H1 (cell line): ENCODE measurements around the gene IFNL1. TPM values are rescaled to one million over a fixed set of nuclear protein-coding genes. Genes with fewer than 3 reads are reported as not detected.

Experiments used
- CTCF ChIA-PET: fragments of 300-600 bp; sonication (Branson Sonifier 250); formaldehyde crosslinking; loops from one replicate; lab custom pipeline; 2021; ENCODE audit not compliant: partially characterized antibody; lab: Charles Lee
- POLR2A ChIA-PET: fragments of 300-600 bp; sonication (Branson Sonifier 250); formaldehyde crosslinking; loops from one replicate; lab custom pipeline; 2021; ENCODE audit warnings: inconsistent platforms; ENCODE audit not compliant: partially characterized antibody; lab: Charles Lee
- DNase-seq, 2 experiments: peaks; one replicate each; pipeline versions ENCODE4 v3.0.0 to v3.0.0-alpha.2; 2010 to 2022; ENCODE audit warnings: low spot score in 2 of 2, low read depth in 1 of 2, mixed read lengths in 1 of 2
- FAIRE-seq: peaks from 2 replicates; lab custom pipeline; 2011; peaks lifted over from hg19 to GRCh38; lab: Jason Lieb, UNC
- H2AFZ ChIP-seq: 2 replicates; pipeline ENCODE4 v1.8.1; 2012; ENCODE audit warnings: low read length, inconsistent platforms
- H2AK5ac ChIP-seq: 2 replicates; pipeline ENCODE4 v1.6.1; 2013; ENCODE audit warnings: low read depth, low read length
- H2BK120ac ChIP-seq: replicated peaks from 2 replicates; pipeline ENCODE3; 2013; ENCODE audit warnings: low read depth, low read length, inconsistent platforms
- H2BK12ac ChIP-seq: 2 replicates; pipeline ENCODE4 v1.6.1; 2013; ENCODE audit warnings: low read depth, low read length
- H2BK15ac ChIP-seq: 2 replicates; pipeline ENCODE4 v1.6.1; 2013; ENCODE audit warnings: low read length
- H2BK20ac ChIP-seq: 2 replicates; pipeline ENCODE4 v1.6.1; 2013; ENCODE audit warnings: low read length
- H2BK5ac ChIP-seq: 2 replicates; pipeline ENCODE4 v1.6.1; 2013; ENCODE audit warnings: low read depth, low read length
- H3K14ac ChIP-seq: 2 replicates; pipeline ENCODE4 v1.6.1; 2013; ENCODE audit warnings: inconsistent platforms; ENCODE audit not compliant: insufficient read length
- H3K18ac ChIP-seq: 2 replicates; pipeline ENCODE4 v1.6.1; 2013; ENCODE audit warnings: low read length; ENCODE audit errors: extremely low read depth
- H3K23ac ChIP-seq: 2 replicates; pipeline ENCODE4 v1.6.1; 2013; ENCODE audit warnings: inconsistent platforms; ENCODE audit not compliant: insufficient read length
- H3K23me2 ChIP-seq: 2 replicates; pipeline ENCODE4 v1.6.1; 2013; ENCODE audit warnings: low read depth, low read length
- H3K27ac ChIP-seq: 2 replicates; pipeline ENCODE4 v1.6.1; 2011; ENCODE audit warnings: low read depth, low read length, inconsistent platforms
- H3K27me3 ChIP-seq, 4 experiments: replicated peaks in 1 of 4; 1 replicate in 1 of 4; 2 replicates in 3 of 4; pipeline versions ENCODE4 v1.6.1 to v1.8.1; 2011 to 2013; ENCODE audit warnings: low read length in 3 of 4, mild to moderate bottlenecking in 3 of 4, inconsistent platforms in 2 of 4, mixed read lengths in 2 of 4, moderate library complexity in 1 of 4; ENCODE audit not compliant: control insufficient read depth in 3 of 4, insufficient read depth in 3 of 4; ENCODE audit errors: extremely low read depth in 1 of 4
- H3K36me3 ChIP-seq, 4 experiments: 2 replicates each; pipeline versions ENCODE4 v1.6.1 to v1.8.1; 2011 to 2013; ENCODE audit warnings: mild to moderate bottlenecking in 4 of 4, low read length in 3 of 4, moderate library complexity in 2 of 4, control low read depth in 1 of 4, inconsistent platforms in 1 of 4; ENCODE audit not compliant: insufficient read depth in 4 of 4, control insufficient read depth in 2 of 4
- H3K4ac ChIP-seq: replicated peaks from 2 replicates; pipeline ENCODE3; 2013; ENCODE audit warnings: low read length, low read depth, mixed read lengths, inconsistent platforms; ENCODE audit not compliant: insufficient read length
- H3K4me1 ChIP-seq, 4 experiments: replicated peaks in 1 of 4; 1 replicate in 1 of 4; 2 replicates in 3 of 4; pipeline versions ENCODE4 v1.6.1 to v1.8.1; 2011 to 2013; ENCODE audit warnings: low read length in 3 of 4, inconsistent platforms in 2 of 4, mixed read lengths in 1 of 4; ENCODE audit not compliant: insufficient read depth in 4 of 4, control insufficient read depth in 3 of 4
- H3K4me2 ChIP-seq, 2 experiments: 2 replicates each; pipeline versions ENCODE4 v1.6.1 to v1.8.1; 2011 to 2013; ENCODE audit warnings: low read depth in 2 of 2, low read length in 2 of 2, control low read depth in 1 of 2, inconsistent platforms in 1 of 2, mild to moderate bottlenecking in 1 of 2; ENCODE audit not compliant: insufficient read depth in 1 of 2
- H3K4me3 ChIP-seq, 4 experiments: fragments of 200-600, 300-600 bp in 1 of 4; sonication (generic), shearing (Covaris generic), sonication (Bioruptor Twin) in 1 of 4; 2 replicates each; pipeline versions ENCODE4 v1.5.1 to v1.8.1; 2011 to 2016; ENCODE audit warnings: low read length in 4 of 4, low read depth in 3 of 4, control low read depth in 2 of 4, inconsistent platforms in 2 of 4, mild to moderate bottlenecking in 2 of 4, mixed read lengths in 1 of 4, moderate library complexity in 1 of 4; ENCODE audit not compliant: insufficient read depth in 2 of 4; ENCODE audit errors: extremely low read depth in 1 of 4
- H3K56ac ChIP-seq: replicated peaks from 2 replicates; pipeline ENCODE3; 2013; ENCODE audit warnings: low read depth, mild to moderate bottlenecking, mixed read lengths, low read length, inconsistent platforms; ENCODE audit not compliant: insufficient read length
- H3K79me1 ChIP-seq: 2 replicates; pipeline ENCODE4 v1.6.1; 2013; ENCODE audit warnings: low read depth, low read length, control low read depth
- H3K79me2 ChIP-seq, 2 experiments: 2 replicates each; pipeline versions ENCODE4 v1.6.1 to v1.8.1; 2012 to 2013; ENCODE audit warnings: low read length in 2 of 2, mild to moderate bottlenecking in 2 of 2, inconsistent platforms in 1 of 2; ENCODE audit not compliant: insufficient read depth in 2 of 2, control insufficient read depth in 1 of 2
- H3K9ac ChIP-seq, 4 experiments: replicated peaks in 1 of 4; 1 replicate in 1 of 4; 2 replicates in 3 of 4; pipeline versions ENCODE4 v1.6.1 to v1.8.1; 2011 to 2013; ENCODE audit warnings: low read depth in 3 of 4, low read length in 3 of 4, control low read depth in 2 of 4, mild to moderate bottlenecking in 2 of 4, moderate library complexity in 2 of 4, inconsistent platforms in 1 of 4; ENCODE audit errors: extremely low read depth in 1 of 4
- H3K9me3 ChIP-seq, 2 experiments: 2 replicates each; pipeline versions ENCODE4 v1.6.1 to v1.8.1; 2012 to 2013; ENCODE audit warnings: mild to moderate bottlenecking in 2 of 2, moderate library complexity in 2 of 2, control low read depth in 1 of 2, inconsistent platforms in 1 of 2, low read depth in 1 of 2, low read length in 1 of 2, mixed read lengths in 1 of 2; ENCODE audit not compliant: insufficient read depth in 2 of 2
- H4K20me1 ChIP-seq, 2 experiments: replicated peaks in 1 of 2; 2 replicates each; pipeline versions ENCODE3 to v1.8.1; 2011 to 2013; ENCODE audit warnings: inconsistent platforms in 2 of 2, low read length in 2 of 2, mild to moderate bottlenecking in 1 of 2; ENCODE audit not compliant: insufficient read depth in 2 of 2, control insufficient read depth in 1 of 2
- H4K5ac ChIP-seq: 2 replicates; pipeline ENCODE4 v1.6.1; 2013; ENCODE audit warnings: low read length, low read depth, mixed read lengths, inconsistent platforms; ENCODE audit not compliant: insufficient read length
- H4K8ac ChIP-seq: 2 replicates; pipeline ENCODE4 v1.8.0; 2013; ENCODE audit warnings: mild to moderate bottlenecking, moderate library complexity, low read length, inconsistent platforms; ENCODE audit not compliant: insufficient read depth; ENCODE audit errors: extremely low read depth
- H4K91ac ChIP-seq: replicated peaks from 2 replicates; pipeline ENCODE3; 2013; ENCODE audit warnings: low read length, mixed read lengths, inconsistent platforms; ENCODE audit not compliant: insufficient read length
- KDM1A ChIP-seq: fragments of 200-600, 300-600 bp; sonication (generic); IDR thresholded peaks from 2 replicates; pipeline ENCODE4 v1.7.1; 2016; ENCODE audit warnings: mild to moderate bottlenecking, low read length, borderline replicate concordance
- SIN3A ChIP-seq, 2 experiments: IDR thresholded peaks in 1 of 2; conservative IDR thresholded peaks in 1 of 2; 2 replicates each; pipeline ENCODE4 v1.6.1; 2011 to 2012; ENCODE audit warnings: low read length in 2 of 2, improper control_type of control experiment in 1 of 2, low read depth in 1 of 2, mild to moderate bottlenecking in 1 of 2
- SIX5 ChIP-seq: IDR thresholded peaks from 2 replicates; pipeline ENCODE4 v1.6.1; 2011; ENCODE audit warnings: mild to moderate bottlenecking, low read depth, low read length
- WGBS, 2 experiments: shearing (Covaris generic) in 1 of 2; methylation state at CpG; one replicate each; pipeline versions ENCODE4 v1.1.6 to v1.1.7; 2013 to 2015; ENCODE audit warnings: low lambda C conversion rate in 2 of 2, mixed read lengths in 2 of 2, inconsistent platforms in 1 of 2, low coverage in 1 of 2, missing lambda C conversion rate in 1 of 2; ENCODE audit not compliant: insufficient replicate concordance in 2 of 2, insufficient coverage in 1 of 2, insufficient read length in 1 of 2; ENCODE audit errors: extremely low coverage in 1 of 2, missing lambda C conversion rate in 1 of 2; 5-methylcytosine and 5-hydroxymethylcytosine counted together
- polyA plus RNA-seq, 7 experiments: library from polyadenylated mRNA; depleted of rRNA in 3 of 7; stranded (reverse) in 5 of 7; unstranded in 2 of 7; fragments of >200 nt in 5 of 7; fragments of 200-250 nt in 2 of 7; gene quantifications; 1 replicate in 5 of 7; 2 replicates in 1 of 7; 4 replicates in 1 of 7; pipeline versions ENCODE4 v1.2.1 to v1.2.3, GENCODE V29; 2011 to 2013; ENCODE audit warnings: missing spikeins in 2 of 7, mixed read lengths in 2 of 7
- total RNA-seq: library from RNA; stranded (reverse); fragmentation: NEBNext Ultra II Directional; extraction: Animal tissue kit (Norgen Biotek cat#: 25700); gene quantifications from 2 replicates; pipeline ENCODE4 v1.2.1, GENCODE V29; 2021

The IFNL1 gene
- total and polyA plus RNA-seq, 2 of the 8 experiments (the other 6 are each of a cell fraction or from before 2014, with no cell fraction given) = not detected

GRCh38 chr19:39333507-39333906 is 37.3 kb downstream of the IFNL1 start:
- CTCF ChIA-PET = interaction anchor here (0.6 to 11.7 kb wide), 4 partner anchors 22 to 899 kb away, joined by 3 to 85 read pairs (median 4); no protein-coding TSS in a partner anchor
- peaks cover 0 to 3% (median 0%) of the 10 kb centered on the region in 4 experiments; a peak in 3 of 7 replicates for H3K4me1 ChIP-seq

More at GRCh38 chr19:39333507-39333906, 37.3 kb downstream of the IFNL1 start:
- POLR2A ChIA-PET = interaction anchor here (0.8 kb wide), 1 partner anchor 64 kb away, joined by 3 read pairs; no protein-coding TSS in a partner anchor
- Histone ChIP-seq H3K79me2 (no peaks in the 10 kb centered on the region), H3K9me3 (no peaks in the 10 kb centered on the region), H3K14ac (no peak overlapping the region), H3K27ac (no peak overlapping the region), H2BK5ac (no peak overlapping the region), H3K79me1 (no peaks in the 10 kb centered on the region), H4K5ac (no peak overlapping the region), H3K23me2 (no peaks in the 10 kb centered on the region), H3K4ac (no peak overlapping the region), H2BK120ac (no peak overlapping the region), H2AFZ (no peak overlapping the region), H2BK12ac (no peak overlapping the region), H3K23ac (no peak overlapping the region), H3K18ac (no peak overlapping the region), H2BK20ac (no peak overlapping the region), H4K8ac (no peak overlapping the region), H4K91ac (no peak overlapping the region), H3K27me3 (no peaks in the 10 kb centered on the region; a peak in 1 of 7 replicates), H3K4me2 (no peak overlapping the region), H3K4me3 (no peak overlapping the region), H3K56ac (no peak overlapping the region), H4K20me1 (no peaks in the 10 kb centered on the region), H2BK15ac (no peak overlapping the region), H3K36me3 (no peaks in the 10 kb centered on the region), H2AK5ac (no peak overlapping the region), H3K9ac (no peak overlapping the region)
- TF ChIP-seq SIN3A (conservative IDR thresholded peaks at IDR 0.05 in 1 of 2, IDR thresholded peaks at IDR 0.05 in 1 of 2; ENCODE audit: low read depth in 1 of 2, low read length in 2 of 2) = no peak
- peak; percentile 39; the same call in 1 of the 2 replicates for TF ChIP-seq KDM1A
- no peak for TF ChIP-seq SIX5
- FAIRE-seq = no peak
- no peak for DNase-seq
- WGBS, 2 experiments = 91% methylated on average over 5 of the region's 6 CpGs; no CpG with 5 or more reads in 1 of the 2 experiments
